ENCODE measurements around the gene SGCD.

Gene SGCD

GRCh38 chr5:156755421-156756087, 428.6 kb downstream of the SGCD start:
- in situ Hi-C loops (cut with MboI; ENCODE audit: low pct_unique_long_range_greater_than_20kb, low sequenced_read_pairs, unreplicated experiment), result no loop called here
- no peak for DNase-seq (ENCODE audit: low spot score)
- no peak for TF ChIP-seq CTCF (IDR thresholded peaks at IDR 0.05; ENCODE audit: extremely low read depth, insufficient read depth, missing control alignments)

GRCh38 chr5:156758011-156758791, 431.2 kb downstream of the SGCD start:
- TF ChIP-seq CTCF (IDR thresholded peaks at IDR 0.05; ENCODE audit: extremely low read depth, insufficient read depth, missing control alignments), result no peak
- DNase-seq (ENCODE audit: low spot score), result no peak
- in situ Hi-C loops (cut with MboI; ENCODE audit: low pct_unique_long_range_greater_than_20kb, low sequenced_read_pairs, unreplicated experiment), result no loop called here

- in situ Hi-C loops (cut with MboI; ENCODE audit: low pct_unique_long_range_greater_than_20kb, low sequenced_read_pairs, unreplicated experiment), result no loop called here
- no peak for DNase-seq (ENCODE audit: low spot score)
- no peak for TF ChIP-seq CTCF (IDR thresholded peaks at IDR 0.05; ENCODE audit: extremely low read depth, insufficient read depth, missing control alignments)
These were observed 432.2 kb downstream of the SGCD start for GRCh38 chr5:156759156-156759555.

- TF ChIP-seq CTCF (IDR thresholded peaks at IDR 0.05; ENCODE audit: extremely low read depth, insufficient read depth, missing control alignments), result no peak
- DNase-seq (ENCODE audit: low spot score), result no peak
- in situ Hi-C loops (cut with MboI; ENCODE audit: low pct_unique_long_range_greater_than_20kb, low sequenced_read_pairs, unreplicated experiment), result no loop called here
These were observed 435.8 kb downstream of the SGCD start for GRCh38 chr5:156762771-156763170.

- TF ChIP-seq CTCF (IDR thresholded peaks at IDR 0.05; ENCODE audit: extremely low read depth, insufficient read depth, missing control alignments), result no peak
- DNase-seq (ENCODE audit: low spot score), result no peak
- in situ Hi-C loops (cut with MboI; ENCODE audit: low pct_unique_long_range_greater_than_20kb, low sequenced_read_pairs, unreplicated experiment), result no loop called here
These were observed 437.4 kb downstream of the SGCD start for GRCh38 chr5:156764176-156764971.

GRCh38 chr5:156774273-156774672, 447.3 kb downstream of the SGCD start:
- in situ Hi-C loops (cut with MboI; ENCODE audit: low pct_unique_long_range_greater_than_20kb, low sequenced_read_pairs, unreplicated experiment), result no loop called here
- DNase-seq (ENCODE audit: low spot score), result no peak
- no peak for TF ChIP-seq CTCF (IDR thresholded peaks at IDR 0.05; ENCODE audit: extremely low read depth, insufficient read depth, missing control alignments)
